Muscle of back (tissue), 11 donors: Measurements from ENCODE around the gene RTKN2. TPM values are rescaled to one million over a fixed set of nuclear protein-coding genes. Genes with fewer than 3 reads are reported as not detected.
A peak's percentile ranks its signal among the peaks of the same experiment; 100 is the strongest.
"Not testable (repeated sequence)": the region's sequence is repeated elsewhere in the genome, so short reads cannot be mapped to it uniquely, and the experiment has no call there.

Experiments used
- DNase-seq, 3 donors: peaks; one replicate each; pipeline versions ENCODE4 v3.0.0 to v3.0.0-alpha.2; 2013
- polyA plus RNA-seq, 10 donors: library from polyadenylated mRNA; unstranded; fragments of 120-200 nt; gene quantifications; one replicate each; pipeline ENCODE4 v1.2.1, GENCODE V29; 2013; ENCODE audit not compliant: insufficient read length in 10 of 10

The RTKN2 gene
- polyA plus RNA-seq, 10 donors, result 2.9 to 5.9 (median 4.6) TPM

DNA sequence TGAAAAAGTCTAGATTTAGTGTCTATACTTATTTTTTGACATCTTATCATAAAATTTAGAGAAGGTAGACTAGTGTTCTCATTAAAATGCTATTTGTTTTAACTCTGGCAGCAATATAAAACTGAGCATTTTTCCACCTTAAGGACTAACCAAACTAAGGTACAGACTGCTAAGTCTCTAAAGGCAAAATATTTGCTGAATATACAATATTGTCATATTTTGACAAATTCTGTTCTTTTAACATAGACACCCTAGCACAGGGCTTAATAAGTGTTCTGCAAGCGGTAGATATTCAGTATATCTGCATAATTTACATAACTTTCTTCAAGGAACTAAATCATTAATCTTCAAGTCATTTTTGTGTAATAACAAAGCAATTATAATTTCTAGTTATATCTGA, 8.6 kb downstream of the RTKN2 start:
- DNase-seq, result no peak

DNA sequence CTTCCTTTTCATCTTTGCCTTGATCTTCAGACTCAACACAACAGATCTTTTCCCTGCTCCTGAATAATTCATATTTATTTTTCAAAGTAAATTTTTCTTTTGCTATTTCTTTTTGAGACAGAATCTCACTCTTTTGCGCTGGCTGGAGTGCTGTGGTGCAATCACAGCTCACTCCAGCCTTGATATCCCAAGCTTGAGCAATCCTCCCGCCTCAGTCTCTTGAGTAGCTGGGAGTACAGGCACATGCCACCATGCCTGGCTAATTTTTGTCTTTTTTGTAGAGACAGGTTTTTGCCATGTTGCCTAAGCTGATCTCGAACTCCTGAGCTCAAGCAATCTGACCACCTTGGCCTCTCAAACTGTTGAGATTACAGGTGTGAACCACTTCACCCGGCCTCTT, 9.2 kb downstream of the RTKN2 start:
- no peak for DNase-seq

DNA sequence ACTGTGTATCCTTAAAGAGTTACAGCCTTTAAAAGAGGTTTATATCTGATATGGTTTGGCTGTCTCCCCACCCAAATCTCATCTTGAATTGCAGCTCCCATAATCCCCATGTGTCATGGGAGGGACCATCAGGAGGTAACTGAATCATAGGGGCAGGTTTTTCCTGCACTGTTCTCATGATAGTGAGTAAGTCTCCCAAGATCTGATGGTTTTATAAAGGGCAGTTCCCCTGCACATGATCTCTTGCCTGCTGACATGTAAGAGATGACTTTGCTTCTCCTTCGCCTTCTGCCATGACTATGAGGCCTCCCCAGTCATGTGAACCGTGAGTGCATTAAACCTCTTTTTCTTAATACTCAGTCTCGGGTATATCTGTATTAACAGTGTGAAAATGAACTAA, 9.7 kb downstream of the RTKN2 start:
- no peak for DNase-seq

DNA sequence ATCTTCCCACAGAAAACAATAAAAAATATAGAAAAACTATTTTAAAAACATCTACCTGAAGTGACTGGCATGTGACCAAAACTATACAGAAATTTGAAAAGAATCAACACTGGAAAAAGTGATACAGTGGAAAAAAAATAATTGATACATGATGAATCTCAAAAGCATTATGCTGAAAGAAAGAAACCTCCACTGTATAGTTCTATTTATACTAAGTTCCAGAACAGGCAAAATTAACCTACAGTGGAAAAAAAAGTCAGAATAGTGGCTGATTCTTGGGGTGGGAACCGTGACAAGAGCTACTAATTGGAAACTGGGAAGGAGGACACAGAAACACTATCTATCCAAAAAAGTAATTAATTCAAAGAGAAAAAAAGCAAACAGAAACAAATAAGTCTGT, 14.9 kb downstream of the RTKN2 start:
- no peak for DNase-seq

DNA sequence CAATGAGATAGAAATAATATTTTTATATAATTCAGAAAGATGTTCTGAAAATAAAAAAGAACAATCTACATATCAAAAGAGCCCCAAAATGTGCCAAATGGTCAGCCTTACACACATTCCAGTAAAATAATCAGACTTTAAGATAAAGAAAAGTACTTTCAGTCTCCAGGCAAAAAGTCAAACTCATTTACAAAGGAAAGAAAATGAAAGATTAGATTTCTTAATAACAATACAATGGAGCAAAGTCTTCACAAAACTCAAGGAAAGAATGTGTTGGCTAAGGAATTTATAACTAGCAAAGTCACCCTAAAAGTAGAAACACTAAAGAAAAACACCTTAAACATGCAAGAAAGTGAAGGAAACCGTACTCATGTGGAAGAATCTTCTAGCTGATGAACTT, 16.6 kb downstream of the RTKN2 start:
- no peak for DNase-seq

DNA sequence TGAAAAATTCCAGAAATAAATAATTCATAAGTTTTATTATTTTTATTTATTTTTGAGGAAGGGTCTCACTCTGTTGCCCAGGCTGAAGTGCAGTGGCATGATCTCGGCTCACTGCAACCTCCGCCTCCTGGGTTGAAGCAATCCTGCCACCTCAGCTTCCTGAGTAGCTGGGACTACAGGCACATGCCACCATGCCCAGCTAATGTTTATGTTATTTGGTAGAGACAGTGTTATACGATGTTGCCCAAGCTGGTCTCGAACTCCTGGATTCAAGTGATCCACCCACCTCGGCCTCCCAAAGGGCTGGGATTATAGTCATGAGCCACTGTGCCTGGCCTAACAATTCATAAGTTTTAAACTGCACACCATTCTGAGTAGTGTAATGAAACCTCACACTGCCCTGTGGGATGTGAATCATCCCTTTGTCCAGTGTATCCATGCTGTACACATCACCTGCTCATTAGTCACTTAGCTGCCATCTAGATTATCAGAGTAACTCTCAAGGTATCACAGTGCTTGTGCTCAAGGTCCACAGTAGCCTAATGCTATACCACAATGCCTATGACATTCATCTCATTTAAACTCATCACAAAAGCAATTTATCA, 17.9 kb downstream of the RTKN2 start:
- no peak for DNase-seq

DNA sequence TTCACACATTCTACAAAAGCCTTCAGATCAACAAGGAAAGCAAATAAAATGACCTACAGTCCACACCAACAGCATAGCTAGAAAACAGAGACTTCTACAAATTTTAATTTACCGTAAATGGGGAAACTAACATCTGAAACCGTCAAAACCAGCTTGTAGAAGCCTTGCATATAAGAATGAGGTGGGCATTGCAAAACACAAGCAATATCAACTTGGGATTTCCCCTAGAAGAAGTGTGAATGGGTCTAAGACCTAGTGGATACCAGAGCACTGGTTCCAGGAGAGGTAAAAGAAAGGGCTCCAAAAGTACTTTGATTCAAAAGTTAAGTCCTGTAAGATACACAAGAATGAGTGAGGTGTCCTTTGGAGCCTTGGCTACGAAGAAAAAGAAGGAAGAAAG, 18.7 kb downstream of the RTKN2 start:
- DNase-seq, result no peak

DNA sequence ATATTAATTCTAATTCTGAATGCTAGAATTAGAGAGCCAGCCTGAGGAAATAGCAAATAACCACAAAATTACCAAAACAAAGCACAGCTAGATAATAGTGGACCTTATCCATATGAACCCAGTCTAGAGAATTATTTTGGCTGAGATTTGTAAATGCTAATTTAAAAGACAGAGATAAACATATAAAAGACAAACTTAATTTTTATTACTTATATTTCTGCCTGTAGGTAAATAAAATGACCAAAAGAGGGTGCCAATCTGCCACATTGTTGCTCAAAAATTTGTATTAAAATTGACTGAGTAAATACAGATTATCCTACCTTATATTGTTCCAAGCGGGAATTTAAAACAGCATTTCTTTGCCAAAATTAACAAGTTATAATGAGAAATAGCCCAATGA, 20.2 kb downstream of the RTKN2 start:
- no peak for DNase-seq

DNA sequence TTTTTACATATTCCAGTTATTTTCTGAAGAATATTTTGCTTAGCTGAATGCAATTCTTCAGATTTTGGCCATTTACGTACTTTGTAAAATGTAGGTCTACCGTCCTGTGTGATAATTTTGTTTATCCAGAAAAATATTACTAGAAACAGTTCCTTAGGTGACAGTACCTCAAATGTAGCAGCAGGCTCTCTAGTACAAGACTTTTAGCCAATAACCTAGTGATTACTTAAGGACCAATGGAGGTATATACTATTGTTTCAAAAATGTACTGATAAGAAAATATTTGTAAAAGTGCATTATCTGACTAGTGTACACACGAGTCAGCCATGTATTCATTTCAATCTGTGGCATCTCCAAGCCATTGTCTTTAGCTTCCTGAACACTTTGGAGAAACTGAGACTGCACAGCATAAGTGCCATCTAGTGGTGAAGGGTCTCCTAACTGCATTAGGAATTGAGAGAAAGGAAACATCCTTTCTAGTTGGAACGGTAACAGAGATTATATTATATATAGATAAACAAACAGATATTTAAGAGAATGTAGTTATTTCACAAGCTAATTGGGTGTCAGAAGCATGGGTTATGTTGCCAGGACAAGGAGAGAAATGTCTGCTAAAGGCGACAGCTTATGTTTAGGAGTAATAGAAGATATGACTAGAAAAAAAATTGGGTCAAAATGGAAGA, 23.7 kb downstream of the RTKN2 start:
- peak; percentile 74 to 87 (median 77) for DNase-seq

DNA sequence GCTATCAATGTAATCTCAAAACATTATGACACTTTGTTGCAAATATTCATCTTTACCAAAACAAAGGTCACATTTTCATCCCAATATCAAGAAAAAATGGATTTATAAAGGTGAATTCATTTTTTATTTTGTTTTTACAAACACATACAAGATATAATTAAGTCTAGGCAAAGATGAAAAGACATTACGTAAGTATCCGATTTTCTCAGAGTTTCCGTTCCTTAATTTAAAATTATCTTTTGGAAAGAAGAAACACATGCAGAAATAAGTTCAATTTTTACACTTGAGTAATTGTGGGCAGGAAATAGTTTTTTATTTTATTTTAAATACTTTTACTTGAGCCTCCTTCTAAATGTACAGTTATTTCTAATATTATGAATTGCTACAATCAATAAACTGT, 24.6 kb downstream of the RTKN2 start:
- no peak for DNase-seq

DNA sequence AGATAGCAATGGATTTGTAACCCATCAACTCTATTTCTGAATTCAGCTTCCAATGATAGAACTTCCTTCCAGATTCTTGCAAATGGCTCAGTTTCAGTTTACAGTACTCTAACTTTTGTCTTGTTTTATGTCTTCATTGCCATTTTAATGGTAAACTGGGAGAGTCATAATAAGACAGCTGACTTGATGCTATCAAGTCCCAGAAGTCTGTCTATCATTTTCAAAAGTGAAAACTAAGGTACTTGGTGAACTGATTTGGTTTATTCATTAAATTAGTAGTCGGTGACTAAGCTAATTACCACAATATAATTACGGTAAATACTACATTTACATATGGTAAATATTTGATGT, 25.0 kb downstream of the RTKN2 start:
- no peak for DNase-seq

DNA sequence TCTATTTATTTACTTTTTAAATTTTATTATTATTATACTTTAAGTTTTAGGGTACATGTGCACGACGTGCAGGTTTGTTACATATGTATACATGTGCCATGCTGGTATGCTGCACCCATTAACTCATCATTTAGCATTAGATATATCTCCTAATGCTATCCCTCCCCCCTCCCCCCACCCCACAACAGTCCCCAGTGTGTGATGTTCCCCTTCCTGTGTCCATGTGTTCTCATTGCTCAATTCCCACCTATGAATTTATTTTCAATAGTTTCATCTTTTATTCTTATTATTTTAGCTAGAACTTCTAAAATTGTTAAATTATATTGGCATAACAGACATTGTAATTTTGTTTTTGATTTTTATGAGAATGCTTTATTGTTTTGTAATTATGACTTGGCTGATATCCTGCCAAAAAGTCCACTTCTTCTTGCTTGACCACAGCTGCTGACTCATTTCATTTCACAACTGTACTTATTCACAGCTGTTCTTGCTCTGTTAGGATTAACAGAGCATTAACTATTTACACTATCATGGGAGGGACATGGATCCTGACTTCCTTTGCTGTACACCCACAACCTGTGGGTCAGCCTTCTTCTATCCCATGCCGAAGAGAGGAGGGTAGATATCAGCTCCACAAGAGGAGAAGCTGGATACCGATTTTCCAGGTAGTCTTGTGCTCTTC, 25.5 kb downstream of the RTKN2 start:
- DNase-seq, result peak in 2 of 3 donors; percentile 78 to 81

DNA sequence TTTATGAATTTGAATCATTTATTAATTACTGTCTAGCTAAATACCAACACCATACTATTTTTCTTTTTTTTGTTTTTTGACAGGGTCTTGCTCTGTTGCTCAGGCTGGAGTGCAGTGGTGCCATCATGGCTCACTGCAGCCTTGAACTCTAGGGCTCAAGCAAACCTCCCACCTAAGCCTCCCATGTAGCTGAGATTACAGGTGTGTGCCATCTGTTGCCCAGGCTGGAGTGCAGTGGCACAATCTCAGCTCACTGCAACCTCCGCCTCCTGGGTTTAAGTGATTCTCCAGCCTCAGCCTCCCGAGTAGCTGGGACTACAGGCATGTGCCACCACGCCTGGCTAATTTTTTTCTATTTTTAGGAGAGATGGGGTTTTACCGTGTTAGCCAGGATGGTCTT, 27.1 kb downstream of the RTKN2 start:
- not testable (repeated sequence) for DNase-seq

DNA sequence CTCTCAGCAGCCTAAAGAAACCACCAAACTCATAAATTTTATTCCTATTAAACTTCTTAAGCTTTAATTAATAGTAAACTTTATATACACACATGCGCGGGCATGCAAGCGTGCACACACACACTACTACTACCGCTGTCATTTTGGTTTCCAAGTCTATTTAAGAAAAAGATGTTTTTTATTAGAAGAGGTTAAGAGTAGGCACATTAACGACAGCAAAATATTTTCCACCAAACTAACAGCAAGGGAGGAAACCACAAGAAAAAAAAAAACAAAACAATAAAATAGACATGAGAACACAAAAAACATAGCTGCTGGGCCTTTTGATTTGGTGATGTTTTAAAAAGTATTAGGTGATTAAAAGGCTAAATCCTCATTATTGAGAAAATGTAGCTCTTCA, 28.6 kb downstream of the RTKN2 start:
- DNase-seq, result no peak

DNA sequence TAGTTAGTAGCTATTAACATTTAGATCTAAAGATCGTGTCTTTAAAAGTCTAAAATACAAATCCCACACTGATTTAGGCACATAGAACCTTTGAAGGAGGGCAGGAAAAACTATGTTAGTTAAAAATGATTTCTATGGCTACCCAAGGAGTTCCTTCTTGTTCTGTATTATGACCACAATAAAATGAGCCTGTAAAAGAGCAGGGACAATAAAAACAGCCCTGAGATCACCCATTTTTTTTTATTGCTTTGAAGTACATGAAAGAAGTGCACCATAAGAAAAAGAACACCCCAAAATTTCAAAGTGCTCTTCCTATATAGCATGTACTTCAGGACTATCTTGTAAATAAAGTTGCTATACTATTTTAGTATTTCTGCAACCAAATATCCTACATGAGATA, 29.8 kb downstream of the RTKN2 start:
- no peak for DNase-seq

DNA sequence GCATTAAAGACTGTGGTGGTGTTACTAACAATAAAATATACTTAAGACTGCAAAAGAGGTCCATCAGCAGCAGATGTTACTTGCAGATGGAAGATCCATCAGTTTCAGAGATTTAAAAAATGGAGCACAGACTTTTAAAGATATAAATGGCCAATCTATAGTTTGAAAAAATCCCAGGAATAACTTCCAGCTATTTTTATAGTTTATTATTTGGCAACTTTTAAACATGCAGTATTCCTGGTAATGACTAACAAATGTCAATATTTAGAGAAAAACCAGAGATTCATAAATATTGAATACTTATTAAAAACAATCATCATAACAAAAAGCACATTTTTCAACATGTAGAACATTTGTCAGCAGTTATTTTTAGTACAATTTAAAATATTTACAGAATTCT, 30.7 kb downstream of the RTKN2 start:
- peak; percentile 36 to 69 (median 40) for DNase-seq

DNA sequence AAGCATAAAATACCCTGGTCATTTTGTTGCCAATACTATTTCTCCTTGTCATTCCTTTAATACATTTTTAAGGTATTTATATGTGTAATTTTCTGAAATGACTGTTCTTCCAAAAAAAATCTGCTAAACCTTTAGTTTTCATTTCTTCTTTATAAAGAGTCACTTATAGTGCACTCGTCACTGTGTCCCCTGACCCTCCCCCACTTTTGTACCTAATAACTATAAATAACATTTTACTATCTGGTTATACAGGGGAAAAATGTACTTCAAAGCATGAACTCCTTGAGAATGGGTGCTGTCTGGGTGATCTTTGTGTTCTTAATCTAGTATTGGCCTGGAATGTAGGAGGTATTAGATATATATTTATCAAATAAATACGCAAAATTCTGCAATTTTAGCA, 31.1 kb downstream of the RTKN2 start:
- DNase-seq, result no peak

DNA sequence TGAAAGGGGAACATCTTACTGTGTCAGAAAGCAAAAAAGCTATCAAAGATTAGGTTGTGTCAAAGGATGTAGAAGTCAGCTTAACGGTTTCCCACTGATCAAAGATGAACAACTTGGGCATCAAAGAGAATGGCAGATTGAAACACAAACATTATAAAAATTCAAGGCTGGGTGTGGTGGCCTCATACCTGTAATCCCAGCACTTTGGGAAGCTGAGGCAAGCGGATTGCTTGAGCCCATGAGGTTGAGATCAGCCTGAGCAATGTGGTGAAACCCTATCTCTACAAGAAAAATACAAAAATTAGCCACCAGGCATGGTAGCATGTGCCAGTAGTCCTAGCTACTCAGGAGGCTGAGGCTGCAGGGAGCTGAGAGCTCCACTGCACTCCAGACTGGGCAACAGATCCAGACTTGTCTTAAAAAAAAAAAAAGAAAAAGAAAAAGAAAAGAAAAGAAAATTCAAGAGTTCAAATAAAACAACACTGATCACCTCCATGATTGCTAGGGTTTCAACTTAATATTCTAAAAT, 34.5 kb downstream of the RTKN2 start:
- DNase-seq, result no peak

DNA sequence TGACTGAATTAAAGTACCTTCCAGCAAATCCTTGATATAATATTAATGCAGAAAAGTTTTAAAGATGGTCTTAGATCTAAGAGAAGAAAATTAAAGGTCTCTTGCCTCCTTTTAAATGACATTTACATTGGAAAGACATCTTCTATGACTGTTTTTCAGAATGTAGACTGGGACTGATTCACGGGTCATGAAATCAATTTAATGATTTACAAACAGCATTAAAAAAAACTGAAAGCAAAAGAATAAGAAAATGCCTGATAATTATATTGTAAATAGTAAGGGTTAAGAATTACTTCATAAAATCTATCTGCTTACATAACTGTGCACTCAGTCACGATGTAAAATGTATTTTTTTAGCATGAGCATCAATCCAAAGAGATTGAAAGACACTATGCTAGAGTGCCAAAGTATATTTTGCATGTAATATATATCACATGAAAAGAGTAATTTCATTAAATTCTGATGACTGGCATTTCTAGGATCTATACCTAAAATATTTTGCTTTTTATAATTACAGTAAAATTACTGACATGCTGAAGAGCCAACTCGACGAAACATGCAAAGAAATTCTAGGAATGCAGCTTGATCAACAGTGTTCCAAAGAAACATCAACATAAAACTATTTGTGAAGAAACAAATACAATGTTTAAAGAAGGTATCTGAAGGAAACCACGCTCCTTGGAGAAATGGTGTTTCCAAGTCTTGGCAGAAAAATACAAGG, 35.1 kb downstream of the RTKN2 start:
- peak in 1 of 3 donors; percentile 33 for DNase-seq

DNA sequence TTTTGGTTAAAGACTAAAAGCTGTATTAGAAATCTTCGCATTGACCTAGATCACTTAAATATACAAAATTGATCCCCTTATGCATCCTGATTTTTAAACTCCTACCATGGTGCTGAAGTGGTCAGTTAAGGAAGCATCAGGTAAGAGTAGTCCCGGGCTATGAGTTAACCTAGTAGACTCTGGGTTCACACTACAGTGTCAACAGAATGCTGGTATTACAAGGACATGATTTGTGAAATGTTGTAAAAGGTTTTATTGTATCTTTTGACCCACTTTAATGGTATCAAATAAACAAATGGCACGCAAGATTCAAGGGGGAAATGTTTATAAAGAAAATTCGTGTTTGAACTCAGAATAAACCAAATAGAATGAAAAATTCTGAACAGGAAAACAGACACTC, 36.8 kb downstream of the RTKN2 start:
- no peak for DNase-seq

DNA sequence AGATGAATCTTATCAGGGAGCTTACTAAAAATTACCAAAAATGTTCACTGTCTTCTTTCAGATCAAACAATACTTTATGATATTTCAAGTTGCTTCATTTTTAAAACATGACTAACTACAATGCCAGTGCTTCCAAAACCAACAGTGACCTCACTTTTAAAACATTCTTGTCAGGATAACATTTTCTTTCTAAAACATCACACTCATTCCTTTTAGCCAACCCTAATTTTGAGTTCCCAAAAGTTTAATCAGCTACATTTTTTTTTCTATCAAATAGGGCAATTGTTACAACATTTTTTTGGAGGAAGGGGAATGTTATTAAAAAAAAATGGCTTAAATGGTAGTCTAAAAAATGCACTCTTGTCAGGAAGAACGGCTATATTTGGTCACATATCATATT, 37.3 kb downstream of the RTKN2 start:
- peak in 2 of 3 donors; percentile 48 to 85 for DNase-seq

DNA sequence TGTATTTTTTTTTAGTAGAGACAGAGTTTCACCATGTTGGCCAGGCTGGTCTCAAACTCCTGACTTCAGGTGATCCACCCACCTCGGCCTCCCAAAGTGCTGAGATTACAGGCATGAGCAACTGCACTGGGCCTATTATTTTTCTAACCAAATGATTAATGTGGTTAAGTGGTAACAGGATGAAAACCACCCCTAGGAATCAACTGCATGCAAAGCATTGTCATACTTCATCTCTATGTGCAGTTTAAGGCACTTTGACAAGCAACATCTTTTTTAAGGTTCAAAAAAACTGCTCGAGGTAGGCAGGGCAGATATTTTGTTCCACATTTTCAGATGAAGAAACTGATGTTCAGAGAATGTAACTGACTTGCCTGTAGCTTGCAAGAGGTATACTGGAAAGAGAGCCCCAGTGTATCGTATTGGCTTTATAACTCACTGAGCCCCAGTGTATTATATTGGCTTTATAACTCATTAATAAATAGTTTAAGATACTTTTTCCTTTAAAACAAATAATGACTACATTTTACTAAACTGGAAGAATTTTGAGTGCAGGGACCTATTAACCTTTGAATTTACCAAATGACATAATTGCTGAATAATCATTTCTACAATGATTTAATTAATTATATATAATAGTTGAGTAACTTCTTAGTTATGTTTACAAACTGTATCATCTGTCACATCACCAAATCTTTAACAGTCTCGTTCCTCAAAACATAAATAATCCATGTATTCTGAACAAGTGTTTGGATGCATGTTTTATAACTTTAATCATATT, 38.1 kb downstream of the RTKN2 start:
- no peak for DNase-seq
